Stomach smooth muscle (tissue), 2 donors: Measurements from ENCODE around the gene PDLIM5.

ENCODE experiments used
- H3K27ac ChIP-seq: one replicate; pipeline ENCODE4 v1.7.0; 2013; ENCODE audit warnings: mild to moderate bottlenecking, low read length, inconsistent platforms
- H3K27me3 ChIP-seq, 2 donors: one replicate each; pipeline ENCODE4 v1.7.0; 2013; ENCODE audit warnings: low read length in 2 of 2; ENCODE audit not compliant: insufficient read depth in 2 of 2, control insufficient read depth in 1 of 2
- H3K36me3 ChIP-seq, 2 donors: one replicate each; pipeline ENCODE4 v1.7.0; 2013; ENCODE audit warnings: low read length in 2 of 2; ENCODE audit not compliant: control insufficient read depth in 2 of 2, insufficient read depth in 2 of 2
- H3K4me1 ChIP-seq: one replicate; pipeline ENCODE4 v1.7.0; 2013; ENCODE audit warnings: low read length; ENCODE audit not compliant: control insufficient read depth, insufficient read depth
- H3K4me3 ChIP-seq, 2 donors: one replicate each; pipeline ENCODE4 v1.7.0; 2013; ENCODE audit warnings: low read length in 2 of 2
- H3K9ac ChIP-seq, 2 donors: one replicate each; pipeline ENCODE4 v1.7.0; 2013; ENCODE audit warnings: low read length in 2 of 2, mild to moderate bottlenecking in 1 of 2
- H3K9me3 ChIP-seq, 2 donors: one replicate each; pipeline ENCODE4 v1.7.0; 2013; ENCODE audit warnings: low read length in 2 of 2; ENCODE audit not compliant: control insufficient read depth in 2 of 2
- donor health status: healthy.
- donor health status: Pancreatic carcinoma.

Gene PDLIM5

GRCh38 chr4:94426783-94427182 is 25.0 kb upstream of the PDLIM5 start:
- H3K27ac ChIP-seq: no peak overlapping the region
- H3K36me3 ChIP-seq: no peaks in the 10 kb centered on the region
- no peaks in the 10 kb centered on the region for H3K4me1 ChIP-seq
- no peak overlapping the region for H3K9ac ChIP-seq
- H3K9me3 ChIP-seq: peaks cover 0 to 4% of the 10 kb centered on the region in 2 donors
- no peaks in the 10 kb centered on the region for H3K27me3 ChIP-seq
- no peak overlapping the region for H3K4me3 ChIP-seq

- Histone ChIP-seq H3K9ac (no peak overlapping the region), H3K36me3 (no peaks in the 10 kb centered on the region), H3K4me1 (no peaks in the 10 kb centered on the region), H3K27me3 (no peaks in the 10 kb centered on the region), H3K4me3 (no peak overlapping the region), H3K9me3 (peaks cover 0 to 4% of the 10 kb centered on the region in 2 donors), H3K27ac (no peak overlapping the region)
These were observed 22.9 kb upstream of the PDLIM5 start for GRCh38 chr4:94428884-94429283.

- Histone ChIP-seq H3K27me3 (no peaks in the 10 kb centered on the region), H3K36me3 (no peaks in the 10 kb centered on the region), H3K27ac (no peak overlapping the region), H3K9ac (no peak overlapping the region), H3K9me3 (peaks cover 0 to 4% of the 10 kb centered on the region in 2 donors), H3K4me1 (no peaks in the 10 kb centered on the region), H3K4me3 (no peak overlapping the region)
These were observed 21.3 kb upstream of the PDLIM5 start for GRCh38 chr4:94430406-94430805.

GRCh38 chr4:94431388-94431787 is 20.4 kb upstream of the PDLIM5 start:
- Histone ChIP-seq H3K27ac (no peak overlapping the region), H3K36me3 (no peaks in the 10 kb centered on the region), H3K4me1 (no peaks in the 10 kb centered on the region), H3K27me3 (no peaks in the 10 kb centered on the region), H3K9ac (no peak overlapping the region), H3K9me3 (peaks cover 0 to 3% of the 10 kb centered on the region in 2 donors), H3K4me3 (no peak overlapping the region)

- Histone ChIP-seq H3K27ac (no peak overlapping the region), H3K4me3 (no peak overlapping the region), H3K4me1 (no peaks in the 10 kb centered on the region)
These were observed 17.2 kb upstream of the PDLIM5 start for GRCh38 chr4:94434505-94434904.

GRCh38 chr4:94435874-94436273 is 15.9 kb upstream of the PDLIM5 start:
- Histone ChIP-seq H3K9ac (no peak overlapping the region), H3K9me3 (no peaks in the 10 kb centered on the region), H3K36me3 (no peaks in the 10 kb centered on the region), H3K27me3 (no peaks in the 10 kb centered on the region), H3K27ac (no peak overlapping the region), H3K4me1 (no peaks in the 10 kb centered on the region), H3K4me3 (no peak overlapping the region)

More at GRCh38 chr4:94434505-94434904, 17.2 kb upstream of the PDLIM5 start:
- Histone ChIP-seq H3K36me3 (no peaks in the 10 kb centered on the region), H3K27me3 (no peaks in the 10 kb centered on the region), H3K9ac (no peak overlapping the region), H3K9me3 (no peaks in the 10 kb centered on the region)

GRCh38 chr4:94436512-94436911 is 15.2 kb upstream of the PDLIM5 start:
- H3K27me3 ChIP-seq: no peaks in the 10 kb centered on the region
- no peaks in the 10 kb centered on the region for H3K9me3 ChIP-seq
- no peaks in the 10 kb centered on the region for H3K36me3 ChIP-seq
- no peak overlapping the region for H3K4me3 ChIP-seq
- H3K9ac ChIP-seq: no peak overlapping the region
- no peaks in the 10 kb centered on the region for H3K4me1 ChIP-seq
- H3K27ac ChIP-seq: no peak overlapping the region

- Histone ChIP-seq H3K27ac (no peak overlapping the region), H3K36me3 (no peaks in the 10 kb centered on the region), H3K9me3 (no peaks in the 10 kb centered on the region), H3K9ac (no peak overlapping the region), H3K4me3 (no peak overlapping the region), H3K4me1 (no peaks in the 10 kb centered on the region), H3K27me3 (no peaks in the 10 kb centered on the region)
These were observed 12.1 kb upstream of the PDLIM5 start for GRCh38 chr4:94439606-94440005.

- H3K36me3 ChIP-seq: no peaks in the 10 kb centered on the region
- no peak overlapping the region for H3K27ac ChIP-seq
- no peaks in the 10 kb centered on the region for H3K4me1 ChIP-seq
- H3K27me3 ChIP-seq: no peaks in the 10 kb centered on the region
- no peaks in the 10 kb centered on the region for H3K9me3 ChIP-seq
- H3K4me3 ChIP-seq: no peak overlapping the region
- no peak overlapping the region for H3K9ac ChIP-seq
These were observed 9.9 kb upstream of the PDLIM5 start for GRCh38 chr4:94441838-94442237.

- H3K4me1 ChIP-seq: no peaks in the 10 kb centered on the region
- no peaks in the 10 kb centered on the region for H3K9me3 ChIP-seq
- H3K4me3 ChIP-seq: no peak overlapping the region
- no peak overlapping the region for H3K27ac ChIP-seq
- H3K9ac ChIP-seq: no peak overlapping the region
- H3K27me3 ChIP-seq: no peaks in the 10 kb centered on the region
- no peaks in the 10 kb centered on the region for H3K36me3 ChIP-seq
These were observed 9.5 kb upstream of the PDLIM5 start for GRCh38 chr4:94442251-94442650.

GRCh38 chr4:94446386-94446785 is 5.4 kb upstream of the PDLIM5 start:
- Histone ChIP-seq H3K36me3 (no peaks in the 10 kb centered on the region), H3K9ac (no peak overlapping the region), H3K9me3 (no peaks in the 10 kb centered on the region), H3K27ac (no peak overlapping the region), H3K27me3 (no peaks in the 10 kb centered on the region), H3K4me1 (peaks cover 2% of the 10 kb centered on the region), H3K4me3 (no peak overlapping the region)
